Measurements from ENCODE around the gene INPP1.

DNA sequence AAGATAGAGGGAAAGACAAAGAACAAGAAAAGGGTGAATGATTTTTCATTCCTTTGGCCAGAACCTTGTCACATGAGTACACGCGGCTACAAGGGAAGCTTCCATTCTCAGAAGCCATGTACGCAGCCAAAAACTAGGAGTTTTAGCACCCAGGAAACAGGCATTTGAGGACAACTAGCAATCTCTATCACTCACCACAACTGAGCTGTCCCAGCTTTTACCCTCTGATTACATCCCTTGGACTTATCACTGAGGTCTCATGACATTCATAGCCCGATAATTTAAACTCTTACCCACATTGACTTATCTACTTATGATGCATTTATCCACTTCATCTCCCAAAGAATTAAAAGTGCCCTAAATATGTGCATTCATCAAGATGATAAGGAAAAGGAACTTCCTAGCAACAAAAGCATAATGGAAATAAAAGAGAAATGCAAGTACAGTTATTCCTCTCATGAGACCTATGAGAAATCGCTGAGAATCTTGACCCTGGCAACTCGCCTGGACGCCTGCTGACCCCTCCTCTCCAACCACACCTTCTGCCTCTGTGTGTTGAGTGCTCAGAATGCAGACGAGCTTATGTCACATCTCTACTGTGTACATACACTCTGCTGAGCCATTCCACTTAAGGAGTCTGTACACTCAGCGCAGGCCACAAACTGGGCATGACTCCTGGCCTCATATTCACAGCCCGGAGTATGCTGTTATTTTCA, 36.0 kb downstream of the INPP1 start:
- TF ChIP-seq, protein P1, sequence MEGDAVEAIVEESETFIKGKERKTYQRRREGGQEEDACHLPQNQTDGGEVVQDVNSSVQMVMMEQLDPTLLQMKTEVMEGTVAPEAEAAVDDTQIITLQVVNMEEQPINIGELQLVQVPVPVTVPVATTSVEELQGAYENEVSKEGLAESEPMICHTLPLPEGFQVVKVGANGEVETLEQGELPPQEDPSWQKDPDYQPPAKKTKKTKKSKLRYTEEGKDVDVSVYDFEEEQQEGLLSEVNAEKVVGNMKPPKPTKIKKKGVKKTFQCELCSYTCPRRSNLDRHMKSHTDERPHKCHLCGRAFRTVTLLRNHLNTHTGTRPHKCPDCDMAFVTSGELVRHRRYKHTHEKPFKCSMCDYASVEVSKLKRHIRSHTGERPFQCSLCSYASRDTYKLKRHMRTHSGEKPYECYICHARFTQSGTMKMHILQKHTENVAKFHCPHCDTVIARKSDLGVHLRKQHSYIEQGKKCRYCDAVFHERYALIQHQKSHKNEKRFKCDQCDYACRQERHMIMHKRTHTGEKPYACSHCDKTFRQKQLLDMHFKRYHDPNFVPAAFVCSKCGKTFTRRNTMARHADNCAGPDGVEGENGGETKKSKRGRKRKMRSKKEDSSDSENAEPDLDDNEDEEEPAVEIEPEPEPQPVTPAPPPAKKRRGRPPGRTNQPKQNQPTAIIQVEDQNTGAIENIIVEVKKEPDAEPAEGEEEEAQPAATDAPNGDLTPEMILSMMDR (IDR thresholded peaks at IDR 0.05; ENCODE audit: insufficient read depth, low read length) = no peak
- no peak for TF ChIP-seq POLR2AphosphoS5 (IDR thresholded peaks at IDR 0.05; ENCODE audit: low read depth)
- TF ChIP-seq, protein P2, sequence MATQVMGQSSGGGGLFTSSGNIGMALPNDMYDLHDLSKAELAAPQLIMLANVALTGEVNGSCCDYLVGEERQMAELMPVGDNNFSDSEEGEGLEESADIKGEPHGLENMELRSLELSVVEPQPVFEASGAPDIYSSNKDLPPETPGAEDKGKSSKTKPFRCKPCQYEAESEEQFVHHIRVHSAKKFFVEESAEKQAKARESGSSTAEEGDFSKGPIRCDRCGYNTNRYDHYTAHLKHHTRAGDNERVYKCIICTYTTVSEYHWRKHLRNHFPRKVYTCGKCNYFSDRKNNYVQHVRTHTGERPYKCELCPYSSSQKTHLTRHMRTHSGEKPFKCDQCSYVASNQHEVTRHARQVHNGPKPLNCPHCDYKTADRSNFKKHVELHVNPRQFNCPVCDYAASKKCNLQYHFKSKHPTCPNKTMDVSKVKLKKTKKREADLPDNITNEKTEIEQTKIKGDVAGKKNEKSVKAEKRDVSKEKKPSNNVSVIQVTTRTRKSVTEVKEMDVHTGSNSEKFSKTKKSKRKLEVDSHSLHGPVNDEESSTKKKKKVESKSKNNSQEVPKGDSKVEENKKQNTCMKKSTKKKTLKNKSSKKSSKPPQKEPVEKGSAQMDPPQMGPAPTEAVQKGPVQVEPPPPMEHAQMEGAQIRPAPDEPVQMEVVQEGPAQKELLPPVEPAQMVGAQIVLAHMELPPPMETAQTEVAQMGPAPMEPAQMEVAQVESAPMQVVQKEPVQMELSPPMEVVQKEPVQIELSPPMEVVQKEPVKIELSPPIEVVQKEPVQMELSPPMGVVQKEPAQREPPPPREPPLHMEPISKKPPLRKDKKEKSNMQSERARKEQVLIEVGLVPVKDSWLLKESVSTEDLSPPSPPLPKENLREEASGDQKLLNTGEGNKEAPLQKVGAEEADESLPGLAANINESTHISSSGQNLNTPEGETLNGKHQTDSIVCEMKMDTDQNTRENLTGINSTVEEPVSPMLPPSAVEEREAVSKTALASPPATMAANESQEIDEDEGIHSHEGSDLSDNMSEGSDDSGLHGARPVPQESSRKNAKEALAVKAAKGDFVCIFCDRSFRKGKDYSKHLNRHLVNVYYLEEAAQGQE (IDR thresholded peaks at IDR 0.05; ENCODE audit: insufficient replicate concordance, low read depth) = no peak
- no peak for TF ChIP-seq GABPA (IDR thresholded peaks at IDR 0.05; ENCODE audit: low read depth)
- no peak for TF ChIP-seq SPI1 (IDR thresholded peaks at IDR 0.05; ENCODE audit: borderline replicate concordance, low read depth)
